ENCODE measurements around the gene LRMDA. TPM values are rescaled to one million over a fixed set of nuclear protein-coding genes. Genes with fewer than 3 reads are reported as not detected.

LRMDA gene
- total RNA-seq, 4 donors from 2014 or later = 9.8 to 18.6 (median 15.8) TPM

- Histone ChIP-seq H3K27me3 (no peaks in the 10 kb centered on the region), H3K4me3 (no peak overlapping the region), H3K9me3 (peaks cover 0 to 25% (median 4%) of the 10 kb centered on the region in 4 donors), H3K4me1 (no peaks in the 10 kb centered on the region), H3K27ac (no peak overlapping the region), H3K36me3 (no peaks in the 10 kb centered on the region)
- no peak for DNase-seq (ENCODE audit: low spot score in 2 of 2)
- 38 to 43% methylated on average over 1 of the region's 1 CpG for WGBS, 2 donors
- TF ChIP-seq CTCF (IDR thresholded peaks at IDR 0.05) (no peak), EP300 (IDR thresholded peaks at IDR 0.05) (no peak), POLR2A (IDR thresholded peaks at IDR 0.05) (no peak)
Measured at GRCh38 chr10:76278811-76279460, 847.5 kb downstream of the LRMDA start.

GRCh38 chr10:76281659-76282058, 850.2 kb downstream of the LRMDA start:
- no peaks in the 10 kb centered on the region for H3K9me3 ChIP-seq
- no peak for TF ChIP-seq EP300 (IDR thresholded peaks at IDR 0.05)
- no peak for TF ChIP-seq CTCF (IDR thresholded peaks at IDR 0.05)
- TF ChIP-seq POLR2A (IDR thresholded peaks at IDR 0.05) = no peak
- DNase-seq (ENCODE audit: low spot score in 2 of 2) = no peak
- H3K4me3 ChIP-seq = no peak overlapping the region
- H3K36me3 ChIP-seq = no peaks in the 10 kb centered on the region
- no peak overlapping the region for H3K27ac ChIP-seq
- H3K4me1 ChIP-seq = peaks cover 0 to 4% (median 2%) of the 10 kb centered on the region in 4 donors
- no peaks in the 10 kb centered on the region for H3K27me3 ChIP-seq

GRCh38 chr10:76282061-76283025, 850.9 kb downstream of the LRMDA start:
- Histone ChIP-seq H3K27ac (no peak overlapping the region), H3K9me3 (no peaks in the 10 kb centered on the region), H3K4me1 (peaks cover 0 to 7% (median 2%) of the 10 kb centered on the region in 4 donors), H3K27me3 (no peaks in the 10 kb centered on the region), H3K36me3 (no peaks in the 10 kb centered on the region), H3K4me3 (no peak overlapping the region)
- DNase-seq (ENCODE audit: low spot score in 2 of 2) = no peak
- TF ChIP-seq EP300 (IDR thresholded peaks at IDR 0.05) = no peak
- no peak for TF ChIP-seq CTCF (IDR thresholded peaks at IDR 0.05)
- no peak for TF ChIP-seq POLR2A (IDR thresholded peaks at IDR 0.05)
- 52 to 54% methylated on average over 13 of the region's 13 CpGs for WGBS, 2 donors

GRCh38 chr10:76284351-76284750, 852.9 kb downstream of the LRMDA start:
- 87 to 91% methylated on average over 2 of the region's 2 CpGs for WGBS, 2 donors

More at GRCh38 chr10:76284351-76284750, 852.9 kb downstream of the LRMDA start:
- TF ChIP-seq CTCF (IDR thresholded peaks at IDR 0.05) (no peak), EP300 (IDR thresholded peaks at IDR 0.05) (no peak), POLR2A (IDR thresholded peaks at IDR 0.05) (no peak)
- no peaks in the 10 kb centered on the region for H3K36me3 ChIP-seq
- no peak overlapping the region for H3K4me3 ChIP-seq
- H3K9me3 ChIP-seq = no peaks in the 10 kb centered on the region
- H3K27me3 ChIP-seq = no peaks in the 10 kb centered on the region
- peaks cover 0 to 14% (median 2%) of the 10 kb centered on the region in 4 donors for H3K4me1 ChIP-seq
- no peak for DNase-seq (ENCODE audit: low spot score in 2 of 2)
- H3K27ac ChIP-seq = no peak overlapping the region

Data from tibial nerve (tissue), 4 donors.